GM19468 (cell line): ENCODE measurements around the gene LRRN2.
"Not testable (repeated sequence)": the region's sequence is repeated elsewhere in the genome, so short reads cannot be mapped to it uniquely, and the experiment has no call there.

ENCODE experiments used
- ATAC-seq: cut with Tn5 transposase; IDR thresholded peaks from one replicate; pipeline ENCODE4 v1.9.1; 2021; ENCODE audit warnings: mild to moderate bottlenecking, moderate library complexity, moderate number of reproducible peaks; ENCODE audit not compliant: unreplicated experiment; ENCODE audit errors: extremely low read depth

The LRRN2 gene

GRCh38 chr1:204641936-204642335 lies 43.6 kb downstream of the LRRN2 start:
- ATAC-seq, result no peak

GRCh38 chr1:204641455-204641854 lies 44.1 kb downstream of the LRRN2 start:
- ATAC-seq, result no peak

GRCh38 chr1:204640578-204640977 lies 45.0 kb downstream of the LRRN2 start:
- no peak for ATAC-seq

GRCh38 chr1:204634260-204634910 lies 51.2 kb downstream of the LRRN2 start:
- ATAC-seq, result no peak

GRCh38 chr1:204633665-204634064 lies 51.9 kb downstream of the LRRN2 start:
- ATAC-seq, result no peak

- ATAC-seq, result no peak
Observed at GRCh38 chr1:204630132-204630905, 55.2 kb downstream of the LRRN2 start.

GRCh38 chr1:204629459-204629858 lies 56.1 kb downstream of the LRRN2 start:
- not testable (repeated sequence) for ATAC-seq

- ATAC-seq, result no peak
Observed at GRCh38 chr1:204628868-204629267, 56.7 kb downstream of the LRRN2 start.

GRCh38 chr1:204627436-204627835 lies 58.1 kb downstream of the LRRN2 start:
- ATAC-seq, result no peak

GRCh38 chr1:204626381-204626780 lies 59.2 kb downstream of the LRRN2 start:
- no peak for ATAC-seq

GRCh38 chr1:204624631-204625216 lies 60.8 kb downstream of the LRRN2 start:
- ATAC-seq, result no peak

- no peak for ATAC-seq
Observed at GRCh38 chr1:204623894-204624361, 61.6 kb downstream of the LRRN2 start.

- no peak for ATAC-seq
Observed at GRCh38 chr1:204623365-204623893, 62.1 kb downstream of the LRRN2 start.

- no peak for ATAC-seq
Observed at GRCh38 chr1:204621996-204622395, 63.5 kb downstream of the LRRN2 start.

- ATAC-seq, result no peak
Observed at GRCh38 chr1:204621396-204621795, 64.1 kb downstream of the LRRN2 start.

- no peak for ATAC-seq
Observed at GRCh38 chr1:204619721-204620120, 65.8 kb downstream of the LRRN2 start.

GRCh38 chr1:204618148-204618760 lies 67.3 kb downstream of the LRRN2 start:
- ATAC-seq, result no peak

GRCh38 chr1:204617256-204618147 lies 68.0 kb downstream of the LRRN2 start:
- ATAC-seq, result no peak

- ATAC-seq, result no peak
Observed at GRCh38 chr1:204616641-204617040, 68.9 kb downstream of the LRRN2 start.

- ATAC-seq, result no peak
Observed at GRCh38 chr1:204615881-204616280, 69.7 kb downstream of the LRRN2 start.
